ENCODE measurements around the gene GNG7. TPM values are rescaled to one million over a fixed set of nuclear protein-coding genes. Genes with fewer than 3 reads are reported as not detected.
"Not testable (repeated sequence)": the region's sequence is repeated elsewhere in the genome, so short reads cannot be mapped to it uniquely, and the experiment has no call there.

Gene GNG7
- total RNA-seq, 4 donors from 2014 or later = 2.1 to 4.3 (median 3.0) TPM

- Histone ChIP-seq H3K4me1 (peaks cover 48% of the 10 kb centered on the region), H3K4me3 (no peak overlapping the region), H3K27me3 (no peaks in the 10 kb centered on the region), H3K9me3 (peaks cover 2% of the 10 kb centered on the region), H3K36me3 (no peaks in the 10 kb centered on the region), H3K27ac (no peak overlapping the region)
- no peak for DNase-seq (ENCODE audit: low spot score in 2 of 2)
- WGBS = 82% methylated on average over 9 of the region's 9 CpGs
- TF ChIP-seq EP300 (IDR thresholded peaks at IDR 0.05) (no peak), POLR2A (IDR thresholded peaks at IDR 0.05) (no peak), CTCF (IDR thresholded peaks at IDR 0.05) (no peak), POLR2AphosphoS5 (IDR thresholded peaks at IDR 0.05) (no peak)
Observed at GRCh38 chr19:2625434-2625833, 77.1 kb downstream of the GNG7 start.

- no peak for TF ChIP-seq POLR2AphosphoS5 (IDR thresholded peaks at IDR 0.05)
- TF ChIP-seq EP300 (IDR thresholded peaks at IDR 0.05) = no peak
- TF ChIP-seq POLR2A (IDR thresholded peaks at IDR 0.05) = no peak
- TF ChIP-seq CTCF (IDR thresholded peaks at IDR 0.05) = no peak
- 41% methylated on average over 8 of the region's 11 CpGs for WGBS
- DNase-seq (ENCODE audit: low spot score in 2 of 2) = no peak
- Histone ChIP-seq H3K36me3 (no peaks in the 10 kb centered on the region), H3K4me3 (no peak overlapping the region), H3K27me3 (no peaks in the 10 kb centered on the region), H3K4me1 (peaks cover 46% of the 10 kb centered on the region), H3K27ac (no peak overlapping the region), H3K9me3 (no peaks in the 10 kb centered on the region)
Observed at GRCh38 chr19:2624537-2625091, 77.9 kb downstream of the GNG7 start.

GRCh38 chr19:2623798-2624197, 78.7 kb downstream of the GNG7 start:
- 93% methylated on average over 12 of the region's 12 CpGs for WGBS
- H3K4me1 ChIP-seq = peaks cover 47% of the 10 kb centered on the region
- DNase-seq (ENCODE audit: low spot score in 2 of 2) = no peak
- TF ChIP-seq EP300 (IDR thresholded peaks at IDR 0.05) (no peak), POLR2A (IDR thresholded peaks at IDR 0.05) (no peak), CTCF (IDR thresholded peaks at IDR 0.05) (no peak), POLR2AphosphoS5 (IDR thresholded peaks at IDR 0.05) (no peak)
- no peak overlapping the region for H3K4me3 ChIP-seq
- no peaks in the 10 kb centered on the region for H3K9me3 ChIP-seq
- H3K36me3 ChIP-seq = no peaks in the 10 kb centered on the region
- no peaks in the 10 kb centered on the region for H3K27me3 ChIP-seq
- H3K27ac ChIP-seq = no peak overlapping the region

GRCh38 chr19:2622371-2622961, 80.0 kb downstream of the GNG7 start:
- H3K4me3 ChIP-seq; DNase-seq (ENCODE audit: low spot score in 2 of 2); H3K36me3 ChIP-seq; H3K27me3 ChIP-seq; H3K9me3 ChIP-seq; H3K27ac ChIP-seq: not testable (repeated sequence)
- WGBS = 86% methylated on average over 40 of the region's 40 CpGs
- peaks cover 38% of the 10 kb centered on the region for H3K4me1 ChIP-seq

GRCh38 chr19:2619076-2619475, 83.4 kb downstream of the GNG7 start:
- Histone ChIP-seq H3K27me3 (peaks cover under 1% of the 10 kb centered on the region), H3K36me3 (no peaks in the 10 kb centered on the region), H3K4me3 (no peak overlapping the region), H3K9me3 (no peaks in the 10 kb centered on the region), H3K4me1 (peaks cover 18% of the 10 kb centered on the region), H3K27ac (no peak overlapping the region)
- DNase-seq (ENCODE audit: low spot score in 2 of 2) = no peak
- TF ChIP-seq EP300 (IDR thresholded peaks at IDR 0.05) (no peak), POLR2A (IDR thresholded peaks at IDR 0.05) (no peak)
- 84% methylated on average over 6 of the region's 6 CpGs for WGBS

- 60% methylated on average over 10 of the region's 10 CpGs for WGBS
- no peak overlapping the region for H3K27ac ChIP-seq
- H3K36me3 ChIP-seq = no peaks in the 10 kb centered on the region
- no peaks in the 10 kb centered on the region for H3K9me3 ChIP-seq
- peaks cover 21% of the 10 kb centered on the region for H3K4me1 ChIP-seq
- no peak overlapping the region for H3K4me3 ChIP-seq
- no peak for TF ChIP-seq CTCF (IDR thresholded peaks at IDR 0.05)
- no peak for TF ChIP-seq POLR2AphosphoS5 (IDR thresholded peaks at IDR 0.05)
- no peak for TF ChIP-seq EP300 (IDR thresholded peaks at IDR 0.05)
- TF ChIP-seq POLR2A (IDR thresholded peaks at IDR 0.05) = no peak
- peaks cover 2% of the 10 kb centered on the region for H3K27me3 ChIP-seq
- DNase-seq (ENCODE audit: low spot score in 2 of 2) = no peak
Observed at GRCh38 chr19:2618611-2619010, 83.9 kb downstream of the GNG7 start.

All from suprapubic skin (tissue), 4 donors.